Activated CD4-positive, alpha-beta T cell treated with anti-CD3 and anti-CD28 coated beads, Interleukin-2, amount 50 U/mL, for 1 hour (primary cell): ENCODE data around the gene TTC28.
"Not testable (repeated sequence)": the region's sequence is repeated elsewhere in the genome, so short reads cannot be mapped to it uniquely, and the experiment has no call there.

ENCODE experiments used
- DNase-seq: peaks from one replicate; pipeline ENCODE4 v3.0.0-alpha.2; 2020

The TTC28 gene

DNA sequence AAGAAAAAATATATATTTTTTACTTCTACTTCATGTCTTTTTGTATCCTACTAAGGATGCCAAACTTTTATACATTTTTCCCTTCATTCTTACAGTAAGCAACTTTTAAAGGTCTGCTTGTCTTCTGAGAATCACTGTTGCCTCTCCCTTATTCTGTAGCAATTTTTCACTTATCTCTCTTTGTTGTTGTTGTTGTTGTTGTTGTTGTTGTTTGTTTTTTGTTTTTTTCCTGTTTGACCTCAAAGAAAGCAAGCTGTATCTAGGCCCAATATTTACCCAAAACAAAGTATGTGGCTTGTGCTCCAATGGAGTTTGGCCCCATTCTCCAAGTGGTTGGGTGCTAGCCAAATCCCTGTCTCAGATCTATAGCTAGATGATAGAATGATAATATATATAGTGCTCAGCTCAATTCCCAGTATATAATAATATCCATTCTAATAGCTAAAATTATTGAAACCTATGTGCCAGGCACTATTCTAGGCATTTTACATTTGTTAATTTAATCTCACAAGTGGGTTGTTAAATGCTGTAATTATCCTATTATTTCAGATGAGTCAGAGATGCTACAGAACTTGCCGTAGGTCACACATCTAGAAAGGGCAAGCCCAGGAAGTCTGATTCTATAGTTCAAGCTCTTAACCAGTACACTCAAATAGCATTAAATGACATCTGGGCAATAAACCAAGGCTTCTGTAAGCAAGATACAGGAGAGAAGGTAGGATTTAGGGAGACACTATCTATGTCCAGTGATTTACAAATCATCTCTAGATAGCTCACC lies 555.5 kb downstream of the TTC28 start:
- DNase-seq, result no peak

DNA sequence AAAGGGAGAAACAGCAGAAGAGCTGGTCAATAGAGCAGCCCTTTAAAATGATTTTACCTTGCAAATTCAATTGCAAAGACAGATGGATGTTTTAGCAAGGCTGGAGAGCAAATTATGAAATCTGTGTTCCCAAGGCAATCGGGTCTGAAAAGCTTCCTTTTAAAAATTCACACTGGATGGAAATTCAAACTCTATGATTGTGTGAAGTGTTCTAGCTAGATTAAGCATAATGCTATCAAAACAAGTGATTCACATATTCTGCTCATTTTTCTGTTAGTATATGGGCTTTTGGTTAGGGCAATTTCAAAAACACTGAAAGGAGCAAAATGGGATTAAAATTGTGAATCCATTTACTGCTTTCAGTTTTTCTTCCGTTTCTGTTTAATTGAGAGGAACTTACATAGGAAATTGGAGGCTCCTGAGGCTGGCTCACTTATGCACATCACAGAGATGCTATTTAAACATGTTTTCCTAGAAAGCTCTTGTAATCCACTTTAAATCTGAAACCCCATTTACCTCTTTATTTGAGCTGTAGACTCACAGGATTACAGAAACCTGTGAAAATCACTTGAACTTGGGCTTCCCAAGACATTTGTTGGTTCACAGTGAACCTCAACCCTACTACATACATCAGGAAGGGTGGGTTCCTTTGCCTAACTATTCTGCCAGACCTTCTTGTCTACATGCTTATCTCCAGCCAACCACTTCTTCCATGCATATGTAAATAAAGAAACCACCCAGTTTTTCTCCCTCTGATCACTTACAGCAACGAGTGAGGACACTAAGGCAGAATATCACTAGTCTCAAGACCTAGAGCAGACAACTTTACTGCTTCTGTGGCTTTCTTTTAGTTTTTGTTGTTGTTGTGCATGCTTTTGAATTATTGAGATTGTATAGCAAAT lies 558.7 kb downstream of the TTC28 start:
- no peak for DNase-seq

DNA sequence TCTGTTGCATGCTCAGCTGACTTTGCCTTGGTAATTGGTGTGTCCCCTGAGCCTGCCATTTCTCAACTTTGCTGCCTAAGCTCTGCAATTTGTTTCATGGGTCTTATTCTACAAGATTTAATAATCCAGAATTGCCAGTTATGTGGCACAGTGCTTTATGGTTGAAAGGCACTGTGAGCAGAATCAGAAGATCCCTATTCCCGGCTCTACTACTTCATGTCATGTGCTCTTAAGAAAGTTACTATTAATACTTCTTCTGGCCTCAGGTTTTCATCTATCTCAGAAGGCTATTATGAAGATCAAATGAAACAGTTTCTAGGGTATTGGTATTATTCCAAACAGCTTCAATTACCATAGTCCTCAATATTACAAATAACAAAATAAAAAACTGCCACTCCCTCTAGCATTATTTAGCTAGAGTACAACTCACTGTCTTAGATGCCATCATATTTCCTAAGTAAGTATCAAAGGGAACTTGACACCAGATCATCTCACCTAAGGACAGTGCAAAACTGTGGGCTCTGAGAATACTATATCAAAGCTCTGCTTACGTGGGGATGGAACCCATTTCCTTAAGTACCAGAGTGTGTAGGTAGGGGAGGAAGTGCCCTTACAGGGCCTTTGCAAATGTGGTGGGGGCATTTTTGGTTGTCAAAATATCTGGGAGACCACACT lies 560.5 kb downstream of the TTC28 start:
- DNase-seq, result no peak

DNA sequence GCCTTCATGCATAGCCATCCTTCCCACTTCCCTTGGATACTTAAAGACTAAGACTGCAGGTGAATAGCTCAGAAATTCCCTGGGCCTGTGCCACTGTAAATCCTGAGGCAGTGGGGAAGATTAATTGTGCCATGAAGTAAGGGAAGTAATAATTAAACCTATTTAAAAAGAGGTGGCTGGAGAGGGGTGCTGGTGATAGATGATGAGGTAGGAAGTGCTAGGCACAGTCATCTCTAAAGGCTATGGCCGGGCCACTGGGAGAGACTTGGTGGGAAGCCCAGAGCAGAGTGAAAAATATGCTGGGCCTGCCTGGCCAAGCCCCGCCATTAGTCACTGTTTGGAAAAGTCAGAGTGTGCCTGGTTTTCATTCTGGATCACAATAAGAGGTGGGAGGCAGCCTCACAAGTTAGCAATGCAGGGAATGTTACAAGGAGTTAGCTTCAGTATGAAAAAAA lies 563.4 kb downstream of the TTC28 start:
- DNase-seq, result no peak

DNA sequence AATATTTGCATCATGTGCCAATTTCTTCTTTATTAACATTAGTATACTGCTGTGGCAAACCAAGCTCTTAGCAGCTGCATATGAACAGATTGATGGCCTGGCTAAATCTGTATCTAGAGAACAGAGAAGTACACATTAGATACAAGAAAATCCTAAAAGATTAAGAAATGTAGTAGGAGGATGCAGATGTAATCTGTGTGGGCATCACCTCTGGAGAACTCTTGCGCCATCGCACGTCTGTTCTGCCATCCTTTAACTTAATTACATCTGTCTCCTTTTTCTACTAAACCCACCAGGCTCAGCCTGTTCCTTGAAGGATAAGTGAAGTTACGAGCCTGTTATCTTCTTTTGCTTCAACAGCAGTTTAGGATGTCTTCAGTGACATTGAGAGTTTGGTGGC lies 564.2 kb downstream of the TTC28 start:
- no peak for DNase-seq

DNA sequence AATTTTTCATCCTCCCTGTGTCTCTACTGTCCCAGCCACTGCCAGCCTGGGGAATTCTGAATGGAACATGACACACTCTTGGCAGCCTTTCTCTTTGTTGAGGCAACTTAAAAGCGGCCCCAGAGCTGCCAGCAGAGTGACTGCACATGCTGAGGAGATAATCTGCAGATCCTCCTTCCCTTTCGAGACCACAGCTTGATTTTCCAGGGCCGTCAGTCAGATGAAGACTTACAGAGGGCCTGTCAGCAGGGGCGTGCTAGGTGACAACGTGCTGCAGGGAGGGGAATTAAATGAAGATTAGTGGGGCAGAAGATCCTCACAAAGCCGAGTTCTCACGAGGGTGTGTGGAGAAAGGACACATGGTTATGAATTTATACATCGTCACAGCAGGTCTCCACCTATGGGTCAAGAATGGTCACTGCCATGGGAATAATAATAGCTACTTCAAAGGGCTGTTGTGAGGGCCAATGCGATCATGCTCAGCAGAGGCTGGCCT lies 567.0 kb downstream of the TTC28 start:
- DNase-seq, result no peak

DNA sequence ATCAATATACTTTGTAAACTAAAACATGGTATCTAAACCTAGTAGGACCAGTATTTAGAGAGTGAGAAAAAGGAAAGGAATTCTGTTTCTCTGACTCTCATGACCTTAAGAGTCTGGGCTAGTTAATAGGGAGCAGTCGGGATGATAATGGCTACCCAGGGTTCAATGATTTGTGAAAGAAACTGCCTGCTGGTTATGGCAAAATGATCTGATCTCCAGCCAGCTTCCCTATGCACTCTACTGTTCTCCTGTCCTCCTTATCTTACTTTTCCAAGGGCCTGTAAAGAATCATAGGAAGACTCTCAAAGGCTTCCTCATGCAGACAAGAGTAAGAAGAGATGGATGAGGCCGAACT lies 567.5 kb downstream of the TTC28 start:
- no peak for DNase-seq

DNA sequence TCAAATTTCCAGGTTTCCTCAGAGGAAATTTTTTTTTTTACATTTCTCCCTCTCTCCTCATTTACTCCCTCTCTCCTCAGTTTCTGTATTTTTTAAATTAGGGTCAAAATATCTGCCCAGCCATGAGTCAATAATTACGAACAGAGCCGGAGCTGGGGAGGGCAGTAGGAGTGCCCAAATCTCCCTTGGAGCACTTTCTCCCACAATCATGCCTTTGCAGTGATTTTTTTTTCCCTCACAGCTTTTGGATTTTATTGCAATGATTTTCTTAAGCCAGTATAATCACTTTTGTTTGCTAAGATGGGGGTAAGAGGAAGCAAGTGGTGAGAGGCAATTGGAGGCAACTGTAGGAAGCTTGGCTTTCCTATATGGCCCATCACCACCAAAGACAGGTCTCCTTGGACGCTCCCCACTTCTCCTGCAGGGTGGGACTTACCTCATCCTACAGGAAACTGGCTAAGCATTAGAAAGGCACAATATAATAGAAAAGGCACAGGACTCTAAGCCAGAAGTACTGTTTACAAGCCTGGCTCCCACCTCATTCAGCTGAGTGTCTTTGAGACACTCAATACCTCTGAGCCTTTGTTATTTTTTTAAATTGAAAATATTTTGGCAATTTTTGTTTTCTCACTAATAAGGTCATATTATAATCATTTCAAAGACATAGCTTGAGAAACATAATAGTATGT lies 568.0 kb downstream of the TTC28 start:
- DNase-seq, result no peak

DNA sequence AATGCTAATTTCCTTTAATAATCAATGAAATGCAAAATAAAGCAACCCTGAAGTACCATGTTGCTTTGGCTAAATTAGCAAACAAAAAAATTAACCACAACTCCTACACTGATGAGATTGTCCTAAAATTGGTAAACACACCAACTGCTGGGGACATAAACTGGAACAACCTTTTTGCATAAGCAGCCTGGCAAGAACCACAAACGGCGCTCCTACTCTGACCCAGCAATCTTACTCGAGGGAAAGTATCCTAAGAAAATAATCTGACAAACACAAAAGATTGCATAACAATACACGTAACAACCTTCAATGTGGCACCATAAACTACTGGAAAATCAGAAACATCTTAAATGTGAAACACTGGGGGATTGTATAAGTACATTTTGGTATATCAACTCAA lies 570.8 kb downstream of the TTC28 start:
- DNase-seq, result no peak

DNA sequence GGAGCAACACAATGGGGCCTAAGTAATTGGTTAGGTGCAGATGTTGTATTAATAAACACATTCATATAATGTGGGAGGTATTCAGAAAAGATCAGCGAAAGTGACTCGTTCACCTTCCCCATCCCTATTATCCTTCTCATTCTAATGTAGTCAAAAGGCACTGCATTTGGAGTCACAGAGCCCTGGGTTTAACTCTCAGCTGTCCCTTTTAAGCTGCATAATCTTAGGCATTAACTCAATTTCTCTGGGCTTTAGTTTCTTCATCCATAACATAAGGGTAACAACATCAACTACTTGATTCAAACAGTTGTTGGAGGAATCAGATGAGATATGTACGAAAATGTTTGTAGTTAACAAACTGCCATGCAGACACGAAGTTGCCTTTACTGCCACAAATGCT lies 573.0 kb downstream of the TTC28 start:
- no peak for DNase-seq

DNA sequence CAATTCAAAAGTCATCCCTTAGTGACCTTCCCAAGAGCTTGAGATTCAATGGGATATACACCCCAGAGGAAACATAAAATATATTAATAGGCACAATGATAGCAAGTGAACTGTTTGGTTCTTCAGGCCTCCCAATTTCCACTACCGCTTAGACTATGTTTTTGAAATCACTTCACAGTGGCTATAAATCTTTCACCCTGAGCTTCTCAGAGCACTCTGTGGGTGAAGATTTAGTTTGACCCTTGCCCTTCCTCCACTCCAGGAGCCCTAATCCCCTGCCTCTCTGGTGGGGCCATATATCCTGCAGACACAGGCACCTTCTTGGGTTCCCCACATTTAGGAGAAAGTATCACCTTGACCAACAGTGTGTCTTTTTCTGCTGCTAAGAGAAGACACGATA lies 573.7 kb downstream of the TTC28 start:
- no peak for DNase-seq

DNA sequence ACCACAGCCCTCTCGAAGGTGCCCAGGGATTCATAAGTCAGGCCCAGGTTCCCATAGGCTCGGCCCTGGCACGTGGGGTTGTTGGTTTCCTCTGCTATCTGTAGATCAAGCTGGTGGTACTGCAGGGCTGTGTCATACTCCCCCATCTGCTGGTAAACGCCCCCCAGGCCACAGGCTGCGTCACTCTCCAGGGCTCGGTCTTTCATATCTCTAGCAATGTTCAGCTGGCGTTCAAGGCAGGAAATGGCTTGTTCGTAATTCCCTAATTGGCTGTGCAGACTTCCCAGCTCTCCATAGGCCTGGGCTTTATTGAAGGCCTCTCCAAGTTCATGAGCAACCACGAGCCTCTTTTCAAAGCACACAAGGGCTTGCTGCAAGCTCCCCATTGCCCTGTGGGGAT lies 574.2 kb downstream of the TTC28 start:
- no peak for DNase-seq

DNA sequence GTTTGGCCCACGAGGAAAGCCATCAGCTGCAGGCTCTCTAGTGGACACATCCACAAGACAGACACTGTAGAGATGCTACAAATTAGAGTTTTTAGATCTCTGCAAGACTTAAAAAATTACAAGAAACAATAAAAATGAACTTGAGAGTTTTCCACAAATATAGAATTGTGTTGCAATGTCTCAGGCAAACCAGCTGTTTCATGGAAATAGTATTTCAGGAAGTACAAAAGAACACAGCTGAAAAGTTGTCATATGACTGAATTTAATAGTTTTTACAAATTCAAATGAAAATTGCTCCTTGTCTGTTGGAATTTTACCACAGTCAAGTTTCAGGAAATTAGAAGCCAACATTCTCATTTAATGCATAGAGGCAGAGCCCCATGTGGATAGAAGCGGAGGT lies 576.0 kb downstream of the TTC28 start:
- DNase-seq, result no peak

DNA sequence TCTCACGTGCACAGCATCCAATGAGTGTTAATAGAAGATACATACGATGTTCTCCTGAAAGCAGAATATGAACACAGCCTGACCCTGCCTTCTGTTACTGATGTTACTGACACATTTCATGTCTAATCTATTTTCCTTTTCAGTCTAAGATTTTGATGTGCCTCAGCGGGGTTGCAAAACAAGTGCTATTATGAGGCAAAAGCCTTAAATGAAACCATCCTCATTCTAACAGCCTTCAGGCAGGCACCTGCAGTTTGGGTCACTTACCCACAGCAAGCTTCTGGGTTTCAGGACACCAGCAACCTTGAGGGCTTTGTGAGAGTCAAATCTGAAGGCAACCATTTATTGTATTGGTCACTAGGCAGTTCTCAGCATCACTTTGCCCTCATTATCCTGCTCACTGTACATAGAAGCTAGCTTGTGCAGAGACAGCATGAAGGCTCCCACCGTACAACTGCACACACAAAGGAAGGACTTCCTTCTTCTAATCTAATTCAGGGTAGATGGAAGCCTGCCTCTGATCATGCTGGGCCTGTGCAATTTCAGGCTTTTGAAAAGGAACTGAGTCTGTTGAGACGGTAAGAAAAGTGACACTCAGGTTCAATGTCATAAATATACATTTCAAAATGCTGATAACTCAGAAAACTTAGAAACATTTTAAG lies 577.4 kb downstream of the TTC28 start:
- no peak for DNase-seq

DNA sequence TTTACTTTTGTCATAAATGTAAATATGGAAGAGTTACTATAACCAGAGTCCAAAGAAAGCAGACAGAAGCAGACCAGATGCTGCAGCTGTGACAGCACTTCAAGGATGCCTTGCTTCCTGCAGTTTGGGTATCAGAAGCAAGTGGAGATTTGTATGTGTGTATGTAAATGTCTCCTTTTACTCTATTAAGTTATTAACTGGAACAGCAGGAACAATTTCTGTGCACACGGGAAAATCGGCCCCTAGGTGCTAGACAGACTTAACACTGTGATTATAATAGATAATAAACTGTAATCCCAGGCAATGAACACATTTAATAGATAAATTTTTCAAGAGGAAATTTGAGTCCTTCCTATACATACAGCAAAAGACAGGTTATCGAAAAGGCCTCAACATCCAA lies 582.0 kb downstream of the TTC28 start:
- DNase-seq, result no peak

DNA sequence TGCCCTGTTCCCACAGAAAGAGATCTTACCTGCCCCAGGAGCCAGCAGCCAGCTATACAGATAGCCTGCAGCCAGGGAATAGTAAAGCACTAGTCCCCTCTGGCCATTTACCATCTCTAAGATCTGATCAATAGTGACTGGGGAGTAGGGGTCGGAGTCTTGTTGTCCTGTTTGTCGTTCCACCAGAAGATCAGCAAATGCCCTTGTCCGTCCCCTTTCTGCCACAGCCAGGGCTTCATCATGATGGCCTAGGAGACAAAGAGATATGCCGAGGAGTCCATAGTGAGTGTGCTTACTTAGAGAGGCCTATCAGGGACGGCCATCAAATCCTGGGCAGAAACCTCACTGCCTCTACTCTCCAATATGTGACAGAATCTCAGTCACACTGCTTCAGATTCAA lies 583.5 kb downstream of the TTC28 start:
- no peak for DNase-seq

DNA sequence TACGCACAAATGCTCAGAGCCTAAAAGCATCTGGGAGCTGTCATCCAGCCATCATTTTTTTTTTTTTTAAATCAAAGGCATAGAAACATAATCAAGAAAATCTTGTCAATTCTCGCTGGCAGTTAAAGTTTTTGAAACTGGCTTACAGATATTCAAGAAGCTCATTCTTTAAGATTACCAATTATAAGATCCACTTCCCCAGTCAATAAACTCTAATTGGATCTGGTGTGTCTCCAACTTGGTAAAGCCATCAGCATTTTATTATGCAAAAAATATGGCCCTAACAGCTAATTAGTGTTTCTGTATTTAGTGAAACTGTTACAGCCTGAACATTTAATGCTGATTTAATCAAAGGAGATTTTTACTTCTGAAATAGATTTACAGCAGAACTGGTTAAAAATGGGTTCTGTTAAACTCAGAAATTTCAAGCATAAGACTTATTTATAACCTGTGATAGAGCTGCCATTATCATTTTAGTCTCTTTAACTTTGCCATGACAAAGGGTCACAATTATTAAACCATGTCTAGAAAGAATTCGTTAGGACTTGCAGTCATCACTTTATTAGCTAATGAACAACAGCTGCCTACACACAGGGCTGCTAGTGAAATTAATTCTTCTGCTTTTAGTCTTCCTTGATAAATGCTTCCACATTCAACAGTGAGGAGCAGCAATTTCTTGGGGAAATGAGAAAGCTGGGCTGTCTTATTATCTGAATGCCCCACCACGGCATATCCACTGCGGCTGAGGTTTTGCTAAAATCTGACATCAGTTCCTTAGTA lies 584.1 kb downstream of the TTC28 start:
- DNase-seq, result no peak

DNA sequence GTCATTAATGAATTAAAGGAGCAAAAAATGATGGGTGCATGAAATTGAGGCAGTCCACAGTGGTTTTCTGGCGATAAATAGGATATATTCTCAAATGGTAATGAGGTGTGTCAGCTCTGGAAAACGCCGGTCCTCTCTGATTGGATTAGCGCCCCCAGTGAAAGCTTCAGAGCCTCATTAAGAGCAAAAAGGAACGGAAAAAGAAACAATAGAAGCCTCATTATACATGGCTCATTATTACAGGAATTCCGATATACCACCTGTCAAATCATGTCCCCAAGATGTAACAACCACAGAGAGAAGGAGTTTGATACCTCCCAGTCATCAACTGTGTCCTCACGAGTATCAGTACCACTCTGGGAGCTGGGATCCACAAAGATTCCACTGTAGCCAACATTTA lies 584.9 kb downstream of the TTC28 start:
- no peak for DNase-seq

DNA sequence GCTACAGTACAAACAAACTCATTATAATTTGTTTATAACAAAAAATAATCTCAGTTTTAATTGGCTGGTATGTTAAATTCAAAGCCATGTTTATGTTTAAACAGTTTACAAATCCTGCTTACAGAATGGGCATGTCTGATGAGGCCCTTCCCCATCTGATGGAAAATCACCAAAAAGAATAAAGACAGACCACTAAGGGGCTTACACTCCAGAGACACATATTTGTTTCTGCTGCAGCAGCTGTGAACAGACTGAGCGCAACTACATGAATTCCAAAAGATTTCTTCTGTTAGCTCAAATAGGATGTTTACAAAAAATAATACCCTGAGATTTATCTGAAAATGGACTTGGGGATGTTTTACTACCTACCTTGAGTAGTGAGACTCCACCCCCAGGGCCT lies 585.9 kb downstream of the TTC28 start:
- no peak for DNase-seq

DNA sequence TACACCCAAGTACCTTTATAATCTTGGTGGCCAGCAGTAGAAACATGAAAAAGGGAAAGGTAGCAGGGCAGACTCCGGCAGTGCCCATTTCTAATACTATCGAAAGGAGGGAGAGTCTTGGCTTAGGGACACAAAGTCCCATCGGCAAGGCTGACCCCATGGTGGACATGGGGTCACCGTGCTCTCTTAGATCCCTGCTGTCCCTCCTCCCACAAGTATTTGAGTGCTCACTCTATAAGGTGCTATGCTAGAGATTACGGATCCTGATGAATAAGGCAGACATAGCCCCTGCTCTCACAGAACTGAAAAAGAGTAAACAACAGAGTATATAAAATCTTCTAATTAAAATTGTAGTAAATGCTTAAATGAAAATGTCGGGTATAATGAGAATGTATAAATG lies 588.2 kb downstream of the TTC28 start:
- DNase-seq, result no peak

DNA sequence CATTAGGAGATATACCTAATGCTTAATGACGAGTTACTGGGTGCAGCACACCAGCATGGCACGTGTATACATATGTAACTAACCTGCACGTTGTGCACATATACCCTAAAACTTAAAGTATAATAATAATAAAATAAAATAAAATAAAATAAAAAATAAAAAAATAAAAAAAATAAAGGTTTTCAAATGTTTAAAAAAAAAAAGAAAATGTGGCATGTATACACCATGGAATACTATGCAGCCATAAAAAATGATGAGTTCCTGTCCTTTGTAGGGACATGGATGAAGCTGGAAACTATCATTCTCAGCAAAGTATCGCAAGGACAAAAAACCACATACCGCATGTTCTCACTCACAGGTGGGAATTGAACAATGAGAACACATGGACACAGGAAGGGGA lies 590.1 kb downstream of the TTC28 start:
- not testable (repeated sequence) for DNase-seq

DNA sequence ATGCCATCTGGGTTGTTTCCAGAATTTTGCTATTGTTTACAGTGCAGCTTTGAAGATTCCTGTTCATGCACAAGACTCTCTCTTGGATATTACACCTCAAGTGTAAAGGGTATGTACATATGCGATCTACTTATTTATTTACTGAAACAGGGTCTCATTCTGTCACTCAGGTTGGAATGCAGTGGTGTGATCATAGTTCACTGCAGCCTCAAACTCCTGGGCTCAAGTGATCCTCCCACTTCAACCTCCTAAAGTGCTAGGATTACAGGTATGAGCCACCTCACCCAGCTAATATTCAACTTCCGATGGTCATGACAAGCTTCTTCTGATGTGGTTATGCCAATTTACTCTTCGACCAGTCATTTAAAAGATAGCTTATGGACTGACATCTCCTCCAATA lies 602.5 kb downstream of the TTC28 start:
- DNase-seq, result no peak
